ENCODE data around the gene ELMOD1. TPM values are rescaled to one million over a fixed set of nuclear protein-coding genes. Genes with fewer than 3 reads are reported as not detected.

ELMOD1 gene
- total RNA-seq, 2 experiments from 2014 or later = not detected

DNA sequence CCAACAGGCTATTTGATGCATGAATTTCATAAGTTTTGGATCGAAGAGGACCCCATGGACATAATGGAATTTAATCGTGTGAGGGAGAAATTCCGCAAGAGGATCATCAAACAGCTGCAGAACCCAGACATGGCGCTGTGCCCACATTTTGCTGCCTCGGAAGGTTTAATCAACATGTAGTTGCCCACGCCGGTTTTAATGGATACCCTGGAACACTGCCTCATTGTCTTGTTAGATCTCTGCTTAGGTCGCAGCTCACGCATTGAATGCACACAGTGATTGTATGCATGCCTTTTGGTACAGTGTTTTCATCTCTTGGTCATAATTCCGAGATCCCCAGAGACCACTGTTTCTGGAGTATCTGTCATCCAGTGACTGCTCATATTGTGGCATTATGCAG, 74.1 kb downstream of the ELMOD1 start:
- intact Hi-C loops (cut with micrococcal nuclease; ENCODE audit: unreplicated experiment) = no loop called here
- ChIA-PET CTCF (ENCODE audit: unreplicated experiment) (no interaction called here), POLR2A (no interaction called here)
- Histone ChIP-seq H3K36me3 (ENCODE audit: insufficient read depth, low read length) (no peaks in the 10 kb centered on the region), H3K79me2 (ENCODE audit: insufficient read depth, low read depth, low read length) (no peaks in the 10 kb centered on the region), H3K4me1 (ENCODE audit: insufficient read depth, low read length, poor library complexity, severe bottlenecking) (no peaks in the 10 kb centered on the region), H3K9me3 (ENCODE audit: low read length) (no peaks in the 10 kb centered on the region), H4K20me1 (ENCODE audit: insufficient read depth, low read length) (no peaks in the 10 kb centered on the region), H3K27ac (ENCODE audit: low read depth, low read length, poor library complexity, severe bottlenecking) (no peak overlapping the region), H2AFZ (ENCODE audit: low read length) (no peak overlapping the region), H3K4me3 (ENCODE audit: low read depth, low read length, poor library complexity, severe bottlenecking) (no peak overlapping the region), H3K4me2 (ENCODE audit: low read length) (no peak overlapping the region), H3K9me2 (ENCODE audit: insufficient read depth, low read length) (no peaks in the 10 kb centered on the region)
- no TSS peak for BruUV-seq (replicated peaks)
- TF ChIP-seq, protein P1, sequence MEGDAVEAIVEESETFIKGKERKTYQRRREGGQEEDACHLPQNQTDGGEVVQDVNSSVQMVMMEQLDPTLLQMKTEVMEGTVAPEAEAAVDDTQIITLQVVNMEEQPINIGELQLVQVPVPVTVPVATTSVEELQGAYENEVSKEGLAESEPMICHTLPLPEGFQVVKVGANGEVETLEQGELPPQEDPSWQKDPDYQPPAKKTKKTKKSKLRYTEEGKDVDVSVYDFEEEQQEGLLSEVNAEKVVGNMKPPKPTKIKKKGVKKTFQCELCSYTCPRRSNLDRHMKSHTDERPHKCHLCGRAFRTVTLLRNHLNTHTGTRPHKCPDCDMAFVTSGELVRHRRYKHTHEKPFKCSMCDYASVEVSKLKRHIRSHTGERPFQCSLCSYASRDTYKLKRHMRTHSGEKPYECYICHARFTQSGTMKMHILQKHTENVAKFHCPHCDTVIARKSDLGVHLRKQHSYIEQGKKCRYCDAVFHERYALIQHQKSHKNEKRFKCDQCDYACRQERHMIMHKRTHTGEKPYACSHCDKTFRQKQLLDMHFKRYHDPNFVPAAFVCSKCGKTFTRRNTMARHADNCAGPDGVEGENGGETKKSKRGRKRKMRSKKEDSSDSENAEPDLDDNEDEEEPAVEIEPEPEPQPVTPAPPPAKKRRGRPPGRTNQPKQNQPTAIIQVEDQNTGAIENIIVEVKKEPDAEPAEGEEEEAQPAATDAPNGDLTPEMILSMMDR (conservative IDR thresholded peaks at IDR 0.05; ENCODE audit: low read length) = no peak
- TF ChIP-seq EZH2phosphoT487 (IDR thresholded peaks at IDR 0.05; ENCODE audit: borderline replicate concordance, low read depth, low read length) = no peak
- DNase-seq (ENCODE audit: low spot score) = no peak

DNA sequence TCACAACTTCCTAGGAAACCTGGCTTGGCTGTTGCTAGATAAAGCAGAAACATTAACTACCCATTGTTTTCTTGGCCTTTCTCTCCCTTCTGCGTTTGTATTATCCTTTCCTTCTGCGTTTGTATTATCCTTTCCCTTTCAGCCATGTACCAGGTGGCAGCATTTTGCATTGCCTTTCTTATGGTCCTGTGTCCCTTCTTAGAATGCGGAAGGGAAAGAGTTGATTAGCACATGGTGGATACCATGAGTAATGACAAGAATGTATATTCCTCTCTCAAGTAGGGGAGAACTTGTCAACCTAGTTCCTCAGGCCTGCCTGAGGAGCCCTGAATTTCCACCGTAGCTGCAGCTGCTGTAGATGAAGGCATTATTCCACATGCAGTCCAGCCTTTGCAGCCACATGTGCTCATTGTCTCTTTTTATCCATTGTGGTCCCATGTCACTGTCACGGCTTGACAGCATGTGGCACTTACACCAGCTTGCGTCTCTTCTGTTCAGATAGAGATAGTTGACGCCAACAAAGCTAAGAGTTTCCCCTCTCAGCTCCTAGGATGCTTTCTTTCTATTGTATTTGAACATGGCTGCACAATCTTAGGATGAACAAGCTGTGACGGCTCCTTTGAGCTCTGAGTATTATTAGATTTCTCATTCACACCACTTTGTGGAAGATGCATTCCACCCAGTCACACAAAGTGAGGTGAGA, 76.1 kb downstream of the ELMOD1 start:
- Histone ChIP-seq H3K9me2 (ENCODE audit: insufficient read depth, low read length) (no peaks in the 10 kb centered on the region), H3K4me1 (ENCODE audit: insufficient read depth, low read length, poor library complexity, severe bottlenecking) (no peaks in the 10 kb centered on the region), H3K4me3 (ENCODE audit: low read depth, low read length, poor library complexity, severe bottlenecking) (no peak overlapping the region), H4K20me1 (ENCODE audit: insufficient read depth, low read length) (no peaks in the 10 kb centered on the region), H3K79me2 (ENCODE audit: insufficient read depth, low read depth, low read length) (no peaks in the 10 kb centered on the region), H3K4me2 (ENCODE audit: low read length) (no peak overlapping the region), H3K27ac (ENCODE audit: low read depth, low read length, poor library complexity, severe bottlenecking) (no peak overlapping the region), H3K36me3 (ENCODE audit: insufficient read depth, low read length) (no peaks in the 10 kb centered on the region), H2AFZ (ENCODE audit: low read length) (no peak overlapping the region), H3K9me3 (ENCODE audit: low read length) (no peaks in the 10 kb centered on the region)
- TF ChIP-seq, protein P1 (conservative IDR thresholded peaks at IDR 0.05; ENCODE audit: low read length) = no peak
- no peak for TF ChIP-seq EZH2phosphoT487 (IDR thresholded peaks at IDR 0.05; ENCODE audit: borderline replicate concordance, low read depth, low read length)
- CTCF ChIA-PET (ENCODE audit: unreplicated experiment) = no interaction called here
- DNase-seq (ENCODE audit: low spot score) = no peak
- intact Hi-C loops (cut with micrococcal nuclease; ENCODE audit: unreplicated experiment) = no loop called here
- POLR2A ChIA-PET = interaction anchor here (0.6 kb wide), 2 partner anchors 31 to 399 kb away, joined by 3 read pairs; no protein-coding TSS in a partner anchor
- no TSS peak for BruUV-seq (replicated peaks)

GRCh38 chr11:107669191-107669740, 78.3 kb downstream of the ELMOD1 start:
- ChIA-PET CTCF (ENCODE audit: unreplicated experiment) (no interaction called here), POLR2A (no interaction called here)
- TF ChIP-seq EZH2phosphoT487 (IDR thresholded peaks at IDR 0.05; ENCODE audit: borderline replicate concordance, low read depth, low read length) = no peak
- TF ChIP-seq, protein P1 (conservative IDR thresholded peaks at IDR 0.05; ENCODE audit: low read length) = no peak
- intact Hi-C loops (cut with micrococcal nuclease; ENCODE audit: unreplicated experiment) = no loop called here
- BruUV-seq (replicated peaks) = no TSS peak
- no peak overlapping the region for H2AFZ ChIP-seq (ENCODE audit: low read length)
- H4K20me1 ChIP-seq (ENCODE audit: insufficient read depth, low read length) = no peaks in the 10 kb centered on the region
- H3K9me2 ChIP-seq (ENCODE audit: insufficient read depth, low read length) = no peaks in the 10 kb centered on the region
- H3K4me1 ChIP-seq (ENCODE audit: insufficient read depth, low read length, poor library complexity, severe bottlenecking) = no peaks in the 10 kb centered on the region
- no peak overlapping the region for H3K27ac ChIP-seq (ENCODE audit: low read depth, low read length, poor library complexity, severe bottlenecking)
- no peak for DNase-seq (ENCODE audit: low spot score)
- no peaks in the 10 kb centered on the region for H3K36me3 ChIP-seq (ENCODE audit: insufficient read depth, low read length)
- H3K9me3 ChIP-seq (ENCODE audit: low read length) = no peaks in the 10 kb centered on the region
- no peak overlapping the region for H3K4me2 ChIP-seq (ENCODE audit: low read length)
- H3K4me3 ChIP-seq (ENCODE audit: low read depth, low read length, poor library complexity, severe bottlenecking) = no peak overlapping the region
- no peaks in the 10 kb centered on the region for H3K79me2 ChIP-seq (ENCODE audit: insufficient read depth, low read depth, low read length)

Measured in OCI-LY7 (cell line).